BLaER1 treated with 17β-estradiol and CSF1 and Interleukin-3, amounts not matched to agents 10 nM and 100 nM (cell line): ENCODE results near the gene ANKRD34C.
A peak's percentile ranks its signal among the peaks of the same experiment; 100 is the strongest.
"Not testable (repeated sequence)": the region's sequence is repeated elsewhere in the genome, so short reads cannot be mapped to it uniquely, and the experiment has no call there.

Experiments
- H3K27ac ChIP-seq, 11 experiments: shearing (Covaris generic); formaldehyde crosslinking; 2 replicates each; pipeline ENCODE4 v1.8.1; 2022
- H3K27me3 ChIP-seq, 11 experiments: shearing (Covaris generic); formaldehyde crosslinking; 2 replicates each; pipeline ENCODE4 v1.8.1; 2022
- H3K36me3 ChIP-seq, 11 experiments: shearing (Covaris generic); formaldehyde crosslinking; 2 replicates each; pipeline ENCODE4 v1.8.1; 2022
- H3K4me1 ChIP-seq, 10 experiments: shearing (Covaris generic); formaldehyde crosslinking; 2 replicates each; pipeline ENCODE4 v1.8.1; 2022
- H3K4me2 ChIP-seq, 11 experiments: shearing (Covaris generic); formaldehyde crosslinking; 2 replicates each; pipeline ENCODE4 v1.8.1; 2022
- H3K4me3 ChIP-seq, 10 experiments: shearing (Covaris generic); formaldehyde crosslinking; 2 replicates each; pipeline ENCODE4 v1.8.1; 2022
- H3K9ac ChIP-seq, 11 experiments: shearing (Covaris generic); formaldehyde crosslinking; 2 replicates each; pipeline ENCODE4 v1.8.1; 2022
- H3K9me3 ChIP-seq, 11 experiments: shearing (Covaris generic); formaldehyde crosslinking; replicated peaks in 1 of 11; 2 replicates each; pipeline ENCODE4 v1.8.1; 2022
- H4K20me1 ChIP-seq, 11 experiments: shearing (Covaris generic); formaldehyde crosslinking; 2 replicates each; pipeline ENCODE4 v1.8.1; 2022
- Cebpa-rat ChIP-seq, 11 experiments: shearing (Covaris generic); IDR thresholded peaks; 2 replicates each; pipeline ENCODE4 v1.8.1; 2022

ANKRD34C gene

GRCh38 chr15:79315623-79316328 lies 33.3 kb downstream of the ANKRD34C start:
- TF ChIP-seq Cebpa-rat (IDR thresholded peaks at IDR 0.05), result no peak
- no peaks in the 10 kb centered on the region for H3K27me3 ChIP-seq
- H3K9ac ChIP-seq, result no peak overlapping the region
- H3K9me3 ChIP-seq, result peaks cover 0 to 16% (median 4%) of the 10 kb centered on the region in 11 experiments; a peak in 6 of 22 replicates
- no peak overlapping the region for H3K4me3 ChIP-seq
- peaks cover 17 to 90% (median 57%) of the 10 kb centered on the region in 11 experiments; a peak in 21 of 22 replicates for H4K20me1 ChIP-seq
- H3K27ac ChIP-seq, result no peak overlapping the region
- no peak overlapping the region for H3K4me2 ChIP-seq
- H3K4me1 ChIP-seq, result peaks cover 15 to 35% (median 21%) of the 10 kb centered on the region in 10 experiments
- peaks cover 77 to 86% (median 82%) of the 10 kb centered on the region in 11 experiments for H3K36me3 ChIP-seq

GRCh38 chr15:79316864-79317263 lies 34.3 kb downstream of the ANKRD34C start:
- H3K4me1 ChIP-seq, result peaks cover 11 to 31% (median 17%) of the 10 kb centered on the region in 10 experiments
- H3K36me3 ChIP-seq, result peaks cover 88 to 97% (median 93%) of the 10 kb centered on the region in 11 experiments
- no peak for TF ChIP-seq Cebpa-rat (IDR thresholded peaks at IDR 0.05)
- H3K9ac ChIP-seq, result no peak overlapping the region
- H3K27me3 ChIP-seq, result no peaks in the 10 kb centered on the region
- H3K9me3 ChIP-seq, result peaks cover 0 to 16% (median 4%) of the 10 kb centered on the region in 11 experiments; a peak in 6 of 22 replicates
- H4K20me1 ChIP-seq, result peaks cover 26 to 100% (median 68%) of the 10 kb centered on the region in 11 experiments; a peak in 21 of 22 replicates
- H3K4me3 ChIP-seq, result no peak overlapping the region
- H3K4me2 ChIP-seq, result no peak overlapping the region
- H3K27ac ChIP-seq, result no peak overlapping the region

- peaks cover 92 to 100% (median 95%) of the 10 kb centered on the region in 11 experiments for H3K36me3 ChIP-seq
- H3K4me2 ChIP-seq, H3K4me1 ChIP-seq, H3K27me3 ChIP-seq, H3K9ac ChIP-seq, H3K27ac ChIP-seq, H3K4me3 ChIP-seq: not testable (repeated sequence)
- peaks cover 31 to 99% (median 81%) of the 10 kb centered on the region in 11 experiments; a peak in 21 of 22 replicates for H4K20me1 ChIP-seq
- peaks cover 0 to 15% (median 4%) of the 10 kb centered on the region in 11 experiments; a peak in 6 of 22 replicates for H3K9me3 ChIP-seq
These were observed 37.5 kb downstream of the ANKRD34C start for GRCh38 chr15:79319973-79320372.

GRCh38 chr15:79321876-79322275 lies 39.4 kb downstream of the ANKRD34C start:
- Histone ChIP-seq H3K9ac (no peak overlapping the region), H3K4me1 (no peaks in the 10 kb centered on the region), H3K27me3 (no peaks in the 10 kb centered on the region), H3K27ac (no peak overlapping the region), H4K20me1 (peaks cover 28 to 92% (median 68%) of the 10 kb centered on the region in 11 experiments; a peak in 21 of 22 replicates), H3K4me2 (no peak overlapping the region), H3K36me3 (peaks cover 92 to 100% (median 94%) of the 10 kb centered on the region in 11 experiments), H3K9me3 (peaks cover 0 to 15% (median 4%) of the 10 kb centered on the region in 11 experiments; a peak in 6 of 22 replicates), H3K4me3 (no peak overlapping the region)
- TF ChIP-seq Cebpa-rat (IDR thresholded peaks at IDR 0.05), result no peak

- Histone ChIP-seq H3K9ac (no peak overlapping the region), H3K4me1 (no peaks in the 10 kb centered on the region), H3K27ac (no peak overlapping the region), H4K20me1 (peaks cover 26 to 92% (median 63%) of the 10 kb centered on the region in 11 experiments; a peak in 21 of 22 replicates), H3K36me3 (peaks cover 91 to 100% (median 93%) of the 10 kb centered on the region in 11 experiments), H3K4me2 (no peak overlapping the region), H3K27me3 (no peaks in the 10 kb centered on the region), H3K4me3 (no peak overlapping the region), H3K9me3 (peaks cover 0 to 15% (median 4%) of the 10 kb centered on the region in 11 experiments; a peak in 6 of 22 replicates)
- no peak for TF ChIP-seq Cebpa-rat (IDR thresholded peaks at IDR 0.05)
These were observed 39.8 kb downstream of the ANKRD34C start for GRCh38 chr15:79322306-79322705.

GRCh38 chr15:79322945-79323344 lies 40.4 kb downstream of the ANKRD34C start:
- Histone ChIP-seq H3K4me1 (no peaks in the 10 kb centered on the region), H3K27ac (no peak overlapping the region), H3K4me3 (no peak overlapping the region), H3K9ac (no peak overlapping the region), H3K36me3 (peaks cover 87 to 100% (median 92%) of the 10 kb centered on the region in 11 experiments), H4K20me1 (peaks cover 26 to 86% (median 57%) of the 10 kb centered on the region in 11 experiments; a peak in 21 of 22 replicates), H3K9me3 (peaks cover 0 to 12% (median 4%) of the 10 kb centered on the region in 11 experiments; a peak in 6 of 22 replicates), H3K4me2 (no peak overlapping the region), H3K27me3 (no peaks in the 10 kb centered on the region)
- TF ChIP-seq Cebpa-rat (IDR thresholded peaks at IDR 0.05), result no peak

- Histone ChIP-seq H3K4me2 (peak overlapping the region in 2 of 11 experiments; percentile 3 to 35; a peak in 1 of 22 replicates), H3K4me3 (no peak overlapping the region), H3K4me1 (peaks cover 0 to 19% (median 10%) of the 10 kb centered on the region in 10 experiments; a peak in 13 of 20 replicates), H3K27me3 (no peaks in the 10 kb centered on the region), H3K9ac (no peak overlapping the region), H3K27ac (peak overlapping the region in 1 of 11 experiments; percentile 2; a peak in 1 of 22 replicates), H4K20me1 (peaks cover 0 to 34% (median 7%) of the 10 kb centered on the region in 11 experiments; a peak in 9 of 22 replicates), H3K9me3 (peaks cover 0 to 9% (median 5%) of the 10 kb centered on the region in 11 experiments; a peak in 6 of 22 replicates), H3K36me3 (peaks cover 39 to 59% (median 46%) of the 10 kb centered on the region in 11 experiments)
- TF ChIP-seq Cebpa-rat (IDR thresholded peaks at IDR 0.05), result no peak
These were observed 46.7 kb downstream of the ANKRD34C start for GRCh38 chr15:79329171-79329611.
